ENCODE results near the gene TNFRSF8. TPM values are rescaled to one million over a fixed set of nuclear protein-coding genes. Genes with fewer than 3 reads are reported as not detected.
A peak's percentile ranks its signal among the peaks of the same experiment; 100 is the strongest.

The TNFRSF8 gene
- total RNA-seq, 1 donor from 2014 or later, result 0.52 TPM

DNA sequence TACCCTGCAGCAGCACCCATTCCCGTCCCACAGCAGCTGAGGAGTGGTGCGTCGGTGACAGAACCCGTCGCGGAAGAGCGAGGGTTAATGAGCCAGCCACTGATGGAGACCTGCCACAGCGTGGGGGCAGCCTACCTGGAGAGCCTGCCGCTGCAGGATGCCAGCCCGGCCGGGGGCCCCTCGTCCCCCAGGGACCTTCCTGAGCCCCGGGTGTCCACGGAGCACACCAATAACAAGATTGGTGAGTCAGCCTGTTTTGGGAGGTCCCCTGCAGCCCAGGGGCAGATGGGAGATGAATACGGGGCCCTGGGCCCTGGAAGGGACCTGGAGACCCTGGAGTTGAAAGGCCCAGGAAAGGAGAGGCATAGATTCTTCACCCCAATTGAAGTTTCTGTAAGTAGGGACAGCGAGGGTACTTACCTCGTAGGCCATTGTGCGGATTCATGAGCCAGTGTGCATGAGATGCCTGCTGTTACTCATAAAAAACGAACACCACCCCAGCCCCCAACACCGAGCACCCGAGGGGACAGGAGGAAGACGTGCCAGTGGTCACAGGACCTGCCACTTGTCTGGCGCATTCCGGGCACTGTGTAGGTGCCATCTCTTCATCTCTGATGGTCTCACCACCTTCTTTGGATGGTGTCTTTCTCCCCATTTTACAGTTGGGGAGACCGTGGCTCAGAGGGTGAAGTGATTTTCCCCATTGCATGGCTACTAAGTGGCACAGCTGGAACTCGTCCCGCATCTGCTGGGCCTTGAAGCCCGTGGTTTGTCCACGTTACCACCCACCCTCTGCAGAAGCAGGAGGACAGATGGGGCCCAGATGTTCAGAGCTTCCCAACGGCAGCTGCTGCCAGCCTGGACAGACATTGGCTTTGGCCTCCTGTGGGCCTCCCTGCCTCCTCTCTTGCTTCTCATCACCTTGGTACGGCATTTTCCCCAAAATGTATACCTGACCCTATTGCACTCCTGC is 75.4 kb downstream of the TNFRSF8 start:
- H3K4me3 ChIP-seq (ENCODE audit: low read length in 3 of 3), result no peak overlapping the region
- peaks cover 8 to 16% (median 13%) of the 10 kb centered on the region in 3 donors for H3K4me1 ChIP-seq (ENCODE audit: control insufficient read depth in 3 of 3, insufficient read depth in 3 of 3, low read length in 3 of 3)
- no peak overlapping the region for H3K9ac ChIP-seq (ENCODE audit: low read depth in 1 of 3, low read length in 3 of 3)
- no peaks in the 10 kb centered on the region for H3K9me3 ChIP-seq (ENCODE audit: control insufficient read depth in 3 of 3, low read length in 3 of 3)
- H3K36me3 ChIP-seq (ENCODE audit: control insufficient read depth in 3 of 3, insufficient read depth in 3 of 3, low read length in 3 of 3), result no peaks in the 10 kb centered on the region
- no peak overlapping the region for H3K27ac ChIP-seq (ENCODE audit: low read depth, low read length)
- peaks cover 0 to 2% (median 0%) of the 10 kb centered on the region in 3 donors for H3K27me3 ChIP-seq (ENCODE audit: control insufficient read depth in 3 of 3, insufficient read depth in 3 of 3, low read length in 3 of 3)

GRCh38 chr1:12140016-12140415 is 76.9 kb downstream of the TNFRSF8 start:
- Histone ChIP-seq H3K36me3 (ENCODE audit: control insufficient read depth in 3 of 3, insufficient read depth in 3 of 3, low read length in 3 of 3) (no peaks in the 10 kb centered on the region), H3K27me3 (ENCODE audit: control insufficient read depth in 3 of 3, insufficient read depth in 3 of 3, low read length in 3 of 3) (peaks cover 0 to 2% (median 0%) of the 10 kb centered on the region in 3 donors), H3K4me1 (ENCODE audit: control insufficient read depth in 3 of 3, insufficient read depth in 3 of 3, low read length in 3 of 3) (peaks cover 16 to 28% (median 21%) of the 10 kb centered on the region in 3 donors), H3K9me3 (ENCODE audit: control insufficient read depth in 3 of 3, low read length in 3 of 3) (no peaks in the 10 kb centered on the region), H3K27ac (ENCODE audit: low read depth, low read length) (no peak overlapping the region), H3K9ac (ENCODE audit: low read depth in 1 of 3, low read length in 3 of 3) (no peak overlapping the region), H3K4me3 (ENCODE audit: low read length in 3 of 3) (no peak overlapping the region)

GRCh38 chr1:12140515-12141162 is 77.5 kb downstream of the TNFRSF8 start:
- H3K36me3 ChIP-seq (ENCODE audit: control insufficient read depth in 3 of 3, insufficient read depth in 3 of 3, low read length in 3 of 3), result no peaks in the 10 kb centered on the region
- H3K4me3 ChIP-seq (ENCODE audit: low read length in 3 of 3), result no peak overlapping the region
- no peak overlapping the region for H3K27ac ChIP-seq (ENCODE audit: low read depth, low read length)
- peaks cover 15 to 23% (median 19%) of the 10 kb centered on the region in 3 donors for H3K4me1 ChIP-seq (ENCODE audit: control insufficient read depth in 3 of 3, insufficient read depth in 3 of 3, low read length in 3 of 3)
- no peaks in the 10 kb centered on the region for H3K9me3 ChIP-seq (ENCODE audit: control insufficient read depth in 3 of 3, low read length in 3 of 3)
- H3K27me3 ChIP-seq (ENCODE audit: control insufficient read depth in 3 of 3, insufficient read depth in 3 of 3, low read length in 3 of 3), result peaks cover 0 to 2% (median 0%) of the 10 kb centered on the region in 3 donors
- H3K9ac ChIP-seq (ENCODE audit: low read depth in 1 of 3, low read length in 3 of 3), result no peak overlapping the region

DNA sequence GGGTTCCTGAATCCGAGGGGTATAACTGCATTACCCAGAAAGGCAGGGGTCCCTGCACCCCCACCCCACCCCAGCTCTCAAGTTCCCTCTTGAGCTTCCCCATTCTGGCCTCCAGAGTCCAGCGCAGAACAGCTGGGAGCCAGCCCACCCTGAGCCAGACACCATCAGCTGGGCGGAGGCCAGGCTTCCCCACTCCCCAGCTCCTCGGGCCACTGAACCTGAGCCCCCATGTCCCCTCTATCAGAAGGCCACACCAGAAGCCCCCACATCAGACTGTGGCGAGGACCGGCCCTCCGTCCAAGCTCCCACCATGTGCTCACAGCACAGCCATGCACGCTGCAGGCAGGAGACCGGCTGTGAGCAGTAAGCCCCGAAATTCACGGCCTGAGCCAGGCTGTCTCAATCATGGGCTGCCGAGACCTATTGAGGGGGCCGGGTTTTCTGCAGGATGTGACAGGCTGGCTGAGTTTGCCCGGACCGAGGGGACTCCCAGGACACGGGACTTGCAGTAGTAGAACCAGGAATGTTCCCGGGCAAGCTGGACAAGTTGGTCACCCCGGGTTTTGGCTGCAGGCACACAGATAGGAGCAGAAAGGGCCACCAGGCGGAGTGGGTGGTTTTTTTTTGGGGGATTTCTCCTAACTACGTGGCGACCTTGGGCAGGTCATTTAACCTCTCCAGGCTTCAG is 78.2 kb downstream of the TNFRSF8 start:
- Histone ChIP-seq H3K27me3 (ENCODE audit: control insufficient read depth in 3 of 3, insufficient read depth in 3 of 3, low read length in 3 of 3) (peaks cover 0 to 2% (median 0%) of the 10 kb centered on the region in 3 donors), H3K9me3 (ENCODE audit: control insufficient read depth in 3 of 3, low read length in 3 of 3) (no peaks in the 10 kb centered on the region), H3K36me3 (ENCODE audit: control insufficient read depth in 3 of 3, insufficient read depth in 3 of 3, low read length in 3 of 3) (no peaks in the 10 kb centered on the region), H3K4me3 (ENCODE audit: low read length in 3 of 3) (no peak overlapping the region), H3K4me1 (ENCODE audit: control insufficient read depth in 3 of 3, insufficient read depth in 3 of 3, low read length in 3 of 3) (peaks cover 16 to 26% (median 21%) of the 10 kb centered on the region in 3 donors), H3K27ac (ENCODE audit: low read depth, low read length) (no peak overlapping the region), H3K9ac (ENCODE audit: low read depth in 1 of 3, low read length in 3 of 3) (no peak overlapping the region)

DNA sequence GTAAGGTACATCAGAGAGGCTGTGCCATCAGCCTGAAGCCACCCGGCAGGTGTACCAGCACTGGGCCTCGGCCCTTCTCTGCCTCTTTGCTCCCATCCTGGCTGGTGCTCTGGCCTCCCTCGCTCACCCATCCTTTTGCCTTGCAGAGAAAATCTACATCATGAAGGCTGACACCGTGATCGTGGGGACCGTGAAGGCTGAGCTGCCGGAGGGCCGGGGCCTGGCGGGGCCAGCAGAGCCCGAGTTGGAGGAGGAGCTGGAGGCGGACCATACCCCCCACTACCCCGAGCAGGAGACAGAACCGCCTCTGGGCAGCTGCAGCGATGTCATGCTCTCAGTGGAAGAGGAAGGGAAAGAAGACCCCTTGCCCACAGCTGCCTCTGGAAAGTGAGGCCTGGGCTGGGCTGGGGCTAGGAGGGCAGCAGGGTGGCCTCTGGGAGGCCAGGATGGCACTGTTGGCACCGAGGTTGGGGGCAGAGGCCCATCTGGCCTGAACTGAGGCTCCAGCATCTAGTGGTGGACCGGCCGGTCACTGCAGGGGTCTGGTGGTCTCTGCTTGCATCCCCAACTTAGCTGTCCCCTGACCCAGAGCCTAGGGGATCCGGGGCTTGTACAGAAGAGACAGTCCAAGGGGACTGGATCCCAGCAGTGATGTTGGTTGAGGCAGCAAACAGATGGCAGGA is 79.2 kb downstream of the TNFRSF8 start:
- Histone ChIP-seq H3K36me3 (ENCODE audit: control insufficient read depth in 3 of 3, insufficient read depth in 3 of 3, low read length in 3 of 3) (no peaks in the 10 kb centered on the region), H3K4me1 (ENCODE audit: control insufficient read depth in 3 of 3, insufficient read depth in 3 of 3, low read length in 3 of 3) (peaks cover 21 to 34% (median 26%) of the 10 kb centered on the region in 3 donors)

GRCh38 chr1:12142891-12143630 is 80.0 kb downstream of the TNFRSF8 start:
- H3K9ac ChIP-seq (ENCODE audit: low read depth in 1 of 3, low read length in 3 of 3), result peak overlapping the region in 1 of 3 donors; percentile 25
- H3K27ac ChIP-seq (ENCODE audit: low read depth, low read length), result peak overlapping the region; percentile 76
- no peaks in the 10 kb centered on the region for H3K36me3 ChIP-seq (ENCODE audit: control insufficient read depth in 3 of 3, insufficient read depth in 3 of 3, low read length in 3 of 3)
- H3K27me3 ChIP-seq (ENCODE audit: control insufficient read depth in 3 of 3, insufficient read depth in 3 of 3, low read length in 3 of 3), result peaks cover 0 to 2% (median 0%) of the 10 kb centered on the region in 3 donors
- no peaks in the 10 kb centered on the region for H3K9me3 ChIP-seq (ENCODE audit: control insufficient read depth in 3 of 3, low read length in 3 of 3)
- peaks cover 24 to 37% (median 31%) of the 10 kb centered on the region in 3 donors for H3K4me1 ChIP-seq (ENCODE audit: control insufficient read depth in 3 of 3, insufficient read depth in 3 of 3, low read length in 3 of 3)
- no peak overlapping the region for H3K4me3 ChIP-seq (ENCODE audit: low read length in 3 of 3)

More for the DNA sequence above, 79.2 kb downstream of the TNFRSF8 start:
- Histone ChIP-seq H3K27ac (ENCODE audit: low read depth, low read length) (no peak overlapping the region), H3K27me3 (ENCODE audit: control insufficient read depth in 3 of 3, insufficient read depth in 3 of 3, low read length in 3 of 3) (peaks cover 0 to 2% (median 0%) of the 10 kb centered on the region in 3 donors), H3K9me3 (ENCODE audit: control insufficient read depth in 3 of 3, low read length in 3 of 3) (no peaks in the 10 kb centered on the region), H3K4me3 (ENCODE audit: low read length in 3 of 3) (no peak overlapping the region), H3K9ac (ENCODE audit: low read depth in 1 of 3, low read length in 3 of 3) (no peak overlapping the region)

GRCh38 chr1:12143631-12144155 is 80.6 kb downstream of the TNFRSF8 start:
- Histone ChIP-seq H3K36me3 (ENCODE audit: control insufficient read depth in 3 of 3, insufficient read depth in 3 of 3, low read length in 3 of 3) (no peaks in the 10 kb centered on the region), H3K27ac (ENCODE audit: low read depth, low read length) (peak overlapping the region; percentile 76), H3K27me3 (ENCODE audit: control insufficient read depth in 3 of 3, insufficient read depth in 3 of 3, low read length in 3 of 3) (peaks cover 0 to 2% (median 0%) of the 10 kb centered on the region in 3 donors), H3K4me3 (ENCODE audit: low read length in 3 of 3) (peak overlapping the region in 1 of 3 donors; percentile 52), H3K9me3 (ENCODE audit: control insufficient read depth in 3 of 3, low read length in 3 of 3) (no peaks in the 10 kb centered on the region), H3K4me1 (ENCODE audit: control insufficient read depth in 3 of 3, insufficient read depth in 3 of 3, low read length in 3 of 3) (peaks cover 27 to 37% (median 34%) of the 10 kb centered on the region in 3 donors), H3K9ac (ENCODE audit: low read depth in 1 of 3, low read length in 3 of 3) (peak overlapping the region in 1 of 3 donors; percentile 54)

DNA sequence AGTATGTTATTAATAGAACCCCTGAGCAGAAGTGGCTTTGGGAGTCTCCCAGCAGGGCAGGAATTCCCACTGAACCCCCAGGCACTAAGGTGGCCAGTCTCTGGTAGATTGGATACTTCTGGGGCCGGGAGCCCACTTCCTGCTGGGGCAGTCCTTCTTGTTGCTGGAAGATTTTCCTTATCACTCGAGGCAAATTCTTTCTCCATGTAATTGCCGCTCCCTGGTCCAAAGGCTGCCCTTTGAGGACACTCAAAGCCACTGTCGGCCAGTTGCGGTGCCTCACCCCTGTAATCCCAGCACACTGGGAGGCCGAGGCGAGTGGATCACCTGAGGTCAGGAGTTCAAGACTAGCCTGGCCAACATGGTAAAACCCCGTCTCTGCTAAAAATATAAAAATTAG is 81.1 kb downstream of the TNFRSF8 start:
- H3K27ac ChIP-seq (ENCODE audit: low read depth, low read length), result peak overlapping the region; percentile 76
- peaks cover 30 to 37% (median 34%) of the 10 kb centered on the region in 3 donors for H3K4me1 ChIP-seq (ENCODE audit: control insufficient read depth in 3 of 3, insufficient read depth in 3 of 3, low read length in 3 of 3)
- no peaks in the 10 kb centered on the region for H3K9me3 ChIP-seq (ENCODE audit: control insufficient read depth in 3 of 3, low read length in 3 of 3)
- H3K9ac ChIP-seq (ENCODE audit: low read depth in 1 of 3, low read length in 3 of 3), result no peak overlapping the region
- peaks cover 0 to 2% (median 0%) of the 10 kb centered on the region in 3 donors for H3K27me3 ChIP-seq (ENCODE audit: control insufficient read depth in 3 of 3, insufficient read depth in 3 of 3, low read length in 3 of 3)
- no peaks in the 10 kb centered on the region for H3K36me3 ChIP-seq (ENCODE audit: control insufficient read depth in 3 of 3, insufficient read depth in 3 of 3, low read length in 3 of 3)
- no peak overlapping the region for H3K4me3 ChIP-seq (ENCODE audit: low read length in 3 of 3)
